Testis (tissue), 3 donors: ENCODE measurements around the gene TMEM106C. TPM values are rescaled to one million over a fixed set of nuclear protein-coding genes. Genes with fewer than 3 reads are reported as not detected.
A peak's percentile ranks its signal among the peaks of the same experiment; 100 is the strongest.

Experiments
- DNase-seq: peaks from one replicate; pipeline ENCODE4 v3.0.0-alpha.2; 2019
- H3K27ac ChIP-seq, 2 donors: fragments of 200-600 bp; sonication (generic); one replicate each; pipeline ENCODE4 v1.5.1; 2019
- H3K27me3 ChIP-seq: fragments of 200-600 bp; sonication (generic); one replicate; pipeline ENCODE4 v1.5.1; 2019
- H3K36me3 ChIP-seq: fragments of 200-600 bp; sonication (generic); one replicate; pipeline ENCODE4 v1.5.1; 2017; ENCODE audit warnings: low read depth; ENCODE audit errors: missing control alignments
- H3K4me1 ChIP-seq: fragments of 200-600 bp; sonication (generic); one replicate; pipeline ENCODE4 v1.5.1; 2019
- H3K4me3 ChIP-seq, 2 donors: fragments of 200-600 bp; sonication (generic); one replicate each; pipeline ENCODE4 v1.5.1; 2017 to 2019
- H3K9me3 ChIP-seq: fragments of 200-600 bp; sonication (generic); one replicate; pipeline ENCODE4 v1.5.1; 2017
- POLR2A ChIP-seq: fragments of 450-650 bp; IDR thresholded peaks from one replicate; pipeline ENCODE4 v1.6.1; 2017; ENCODE audit warnings: antibody characterized with exemption, mild to moderate bottlenecking, moderate library complexity
- WGBS, 2 donors: methylation state at CpG; one replicate each; pipeline ENCODE4 v1.1.5; 2018; 5-methylcytosine and 5-hydroxymethylcytosine counted together
- intact Hi-C: fragments of 100-400 bp; cut with DNase I; formaldehyde crosslinking; loops from one replicate; pipeline ENCODE4 v1.15.1; 2023; ENCODE audit warnings: low total_unique reads
- polyA plus RNA-seq: library from polyadenylated mRNA; stranded (reverse); fragments of 350-450 nt; fragmentation: Illumina TruSeq; extraction: RNeasy Lipid Tissue Mini Kit (QIAGEN cat#74804); gene quantifications from one replicate; pipeline ENCODE4 v1.2.3, GENCODE V29; 2014; ENCODE audit warnings: low read depth, low replicate concordance; ENCODE audit not compliant: insufficient read depth
- total RNA-seq, 2 donors: library from RNA; depleted of rRNA; stranded (reverse); fragments of >200 nt; gene quantifications; one replicate each; pipeline ENCODE4 v1.2.3, GENCODE V29; 2016
- TF ChIP-seq, protein P1 (sequence below), 3 experiments: fragments of 450-650 bp in 2 of 3; fragments of 200-600 bp in 1 of 3; sonication (generic) in 1 of 3; IDR thresholded peaks; one replicate each; pipeline ENCODE4 v1.5.1; 2016 to 2019; ENCODE audit warnings: antibody characterized with exemption in 3 of 3, mild to moderate bottlenecking in 2 of 3, moderate library complexity in 1 of 3

TMEM106C gene
- total and polyA plus RNA-seq, 3 donors from 2014 or later = 63.5 to 132 (median 91.1) TPM

GRCh38 chr12:47946413-47947323, 16.7 kb upstream of the TMEM106C start:
- Histone ChIP-seq H3K9me3 (no peaks in the 10 kb centered on the region), H3K36me3 (no peaks in the 10 kb centered on the region), H3K27me3 (no peaks in the 10 kb centered on the region), H3K27ac (no peak overlapping the region), H3K4me3 (no peak overlapping the region), H3K4me1 (peaks cover 7% of the 10 kb centered on the region)
- no peak for DNase-seq
- TF ChIP-seq, protein P1, sequence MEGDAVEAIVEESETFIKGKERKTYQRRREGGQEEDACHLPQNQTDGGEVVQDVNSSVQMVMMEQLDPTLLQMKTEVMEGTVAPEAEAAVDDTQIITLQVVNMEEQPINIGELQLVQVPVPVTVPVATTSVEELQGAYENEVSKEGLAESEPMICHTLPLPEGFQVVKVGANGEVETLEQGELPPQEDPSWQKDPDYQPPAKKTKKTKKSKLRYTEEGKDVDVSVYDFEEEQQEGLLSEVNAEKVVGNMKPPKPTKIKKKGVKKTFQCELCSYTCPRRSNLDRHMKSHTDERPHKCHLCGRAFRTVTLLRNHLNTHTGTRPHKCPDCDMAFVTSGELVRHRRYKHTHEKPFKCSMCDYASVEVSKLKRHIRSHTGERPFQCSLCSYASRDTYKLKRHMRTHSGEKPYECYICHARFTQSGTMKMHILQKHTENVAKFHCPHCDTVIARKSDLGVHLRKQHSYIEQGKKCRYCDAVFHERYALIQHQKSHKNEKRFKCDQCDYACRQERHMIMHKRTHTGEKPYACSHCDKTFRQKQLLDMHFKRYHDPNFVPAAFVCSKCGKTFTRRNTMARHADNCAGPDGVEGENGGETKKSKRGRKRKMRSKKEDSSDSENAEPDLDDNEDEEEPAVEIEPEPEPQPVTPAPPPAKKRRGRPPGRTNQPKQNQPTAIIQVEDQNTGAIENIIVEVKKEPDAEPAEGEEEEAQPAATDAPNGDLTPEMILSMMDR (IDR thresholded peaks at IDR 0.05) = no peak
- intact Hi-C loops = no loop called here
- 67 to 69% methylated on average over 27 of the region's 27 CpGs for WGBS, 2 donors

- DNase-seq = no peak
- intact Hi-C loops = no loop called here
These were observed 16.1 kb upstream of the TMEM106C start for GRCh38 chr12:47947341-47947740.

GRCh38 chr12:47949441-47950341, 13.7 kb upstream of the TMEM106C start:
- intact Hi-C loops = no loop called here
- H3K36me3 ChIP-seq = no peaks in the 10 kb centered on the region
- WGBS, 2 donors = 53 to 59% methylated on average over 20 to 32 of the region's 32 CpGs
- no peak overlapping the region for H3K27ac ChIP-seq
- H3K9me3 ChIP-seq = no peaks in the 10 kb centered on the region
- peaks cover 7% of the 10 kb centered on the region for H3K4me1 ChIP-seq
- H3K4me3 ChIP-seq = no peak overlapping the region
- peak; percentile 84 for DNase-seq
- no peaks in the 10 kb centered on the region for H3K27me3 ChIP-seq
- TF ChIP-seq POLR2A = no peak
- TF ChIP-seq, protein P1 (IDR thresholded peaks at IDR 0.05) = peak; percentile 57 to 77 (median 74)

More at GRCh38 chr12:47947341-47947740, 16.1 kb upstream of the TMEM106C start:
- Histone ChIP-seq H3K4me1 (peaks cover 7% of the 10 kb centered on the region), H3K9me3 (no peaks in the 10 kb centered on the region), H3K27ac (no peak overlapping the region), H3K4me3 (no peak overlapping the region), H3K27me3 (no peaks in the 10 kb centered on the region), H3K36me3 (no peaks in the 10 kb centered on the region)
- 37 to 47% methylated on average over 12 of the region's 12 CpGs for WGBS, 2 donors
- TF ChIP-seq POLR2A = no peak
- TF ChIP-seq, protein P1 (IDR thresholded peaks at IDR 0.05) = no peak

DNA sequence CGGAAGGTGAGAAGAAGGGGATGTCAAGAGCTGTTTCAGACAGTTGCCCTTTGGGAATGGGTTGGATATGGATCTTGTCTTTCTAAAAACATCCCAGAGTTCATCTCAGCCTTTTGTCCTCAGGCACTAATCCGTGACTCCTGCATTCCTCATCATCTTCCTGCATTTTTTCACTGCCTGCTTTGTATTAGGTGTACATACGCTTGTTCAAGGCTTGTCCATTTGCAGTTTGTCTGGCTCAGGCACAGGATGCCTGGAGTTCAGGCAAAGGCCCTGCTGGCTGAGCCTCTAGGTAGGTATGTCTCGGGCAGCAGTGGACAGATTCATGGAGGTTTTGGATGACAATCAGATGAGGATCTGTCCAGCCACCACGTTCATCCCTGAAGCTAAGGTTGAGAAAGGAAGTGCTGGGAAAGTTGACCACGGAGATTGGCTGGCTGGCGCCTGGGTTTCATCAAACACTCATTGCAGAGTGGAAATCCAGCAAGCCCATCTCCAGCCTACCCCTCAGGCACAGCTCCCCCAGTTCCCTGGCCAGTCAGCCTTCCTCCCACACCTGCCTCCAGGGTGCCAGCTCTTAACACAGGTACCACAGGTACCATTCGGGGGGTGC, 12.4 kb upstream of the TMEM106C start:
- no peak overlapping the region for H3K27ac ChIP-seq
- WGBS, 2 donors = 83 to 85% methylated on average over 8 of the region's 8 CpGs
- TF ChIP-seq, protein P1 (IDR thresholded peaks at IDR 0.05) = no peak
- TF ChIP-seq POLR2A = no peak
- no peak for DNase-seq
- no peaks in the 10 kb centered on the region for H3K9me3 ChIP-seq
- no peaks in the 10 kb centered on the region for H3K27me3 ChIP-seq
- no peaks in the 10 kb centered on the region for H3K36me3 ChIP-seq
- peaks cover 7% of the 10 kb centered on the region for H3K4me1 ChIP-seq
- no peak overlapping the region for H3K4me3 ChIP-seq
- intact Hi-C loops = no loop called here
